IPS-18c (cell line): Measurements from ENCODE around the gene PPP4R1.

Experiments used
- H3K4me3 ChIP-seq: 2 replicates; pipeline ENCODE4 v1.7.0; 2013; ENCODE audit warnings: low read depth, mild to moderate bottlenecking, low read length, moderate library complexity; ENCODE audit not compliant: insufficient read depth
- H3K9me3 ChIP-seq: one replicate; pipeline ENCODE4 v1.6.1; 2013; ENCODE audit warnings: mild to moderate bottlenecking, low read length, moderate library complexity; ENCODE audit not compliant: control insufficient read depth, insufficient read depth

PPP4R1 gene

GRCh38 chr18:9539283-9539682 lies 75.1 kb downstream of the PPP4R1 start:
- no peaks in the 10 kb centered on the region for H3K9me3 ChIP-seq
- H3K4me3 ChIP-seq = no peak overlapping the region

GRCh38 chr18:9537677-9538076 lies 76.7 kb downstream of the PPP4R1 start:
- H3K9me3 ChIP-seq = no peaks in the 10 kb centered on the region
- H3K4me3 ChIP-seq = no peak overlapping the region

GRCh38 chr18:9536354-9537152 lies 77.8 kb downstream of the PPP4R1 start:
- Histone ChIP-seq H3K4me3 (no peak overlapping the region), H3K9me3 (no peaks in the 10 kb centered on the region)

- Histone ChIP-seq H3K4me3 (no peak overlapping the region), H3K9me3 (no peaks in the 10 kb centered on the region)
These were observed 78.8 kb downstream of the PPP4R1 start for GRCh38 chr18:9535430-9535991.

- no peak overlapping the region for H3K4me3 ChIP-seq
These were observed 79.5 kb downstream of the PPP4R1 start for GRCh38 chr18:9534844-9535243.

GRCh38 chr18:9531791-9532410 lies 82.5 kb downstream of the PPP4R1 start:
- H3K4me3 ChIP-seq = no peak overlapping the region
- no peaks in the 10 kb centered on the region for H3K9me3 ChIP-seq

More at GRCh38 chr18:9534844-9535243, 79.5 kb downstream of the PPP4R1 start:
- no peaks in the 10 kb centered on the region for H3K9me3 ChIP-seq

GRCh38 chr18:9530226-9531009 lies 83.9 kb downstream of the PPP4R1 start:
- Histone ChIP-seq H3K9me3 (peaks cover 3% of the 10 kb centered on the region), H3K4me3 (no peak overlapping the region)

GRCh38 chr18:9526458-9526857 lies 87.9 kb downstream of the PPP4R1 start:
- H3K9me3 ChIP-seq = peaks cover 3% of the 10 kb centered on the region
- no peak overlapping the region for H3K4me3 ChIP-seq

GRCh38 chr18:9522952-9523351 lies 91.4 kb downstream of the PPP4R1 start:
- H3K9me3 ChIP-seq = peaks cover 3% of the 10 kb centered on the region
- H3K4me3 ChIP-seq = no peak overlapping the region

- Histone ChIP-seq H3K4me3 (no peak overlapping the region), H3K9me3 (peaks cover 3% of the 10 kb centered on the region)
These were observed 92.6 kb downstream of the PPP4R1 start for GRCh38 chr18:9521770-9522169.

- no peak overlapping the region for H3K4me3 ChIP-seq
- H3K9me3 ChIP-seq = no peaks in the 10 kb centered on the region
These were observed 93.7 kb downstream of the PPP4R1 start for GRCh38 chr18:9520666-9521065.

- Histone ChIP-seq H3K4me3 (no peak overlapping the region), H3K9me3 (no peaks in the 10 kb centered on the region)
These were observed 95.0 kb downstream of the PPP4R1 start for GRCh38 chr18:9519399-9519798.

- Histone ChIP-seq H3K9me3 (no peaks in the 10 kb centered on the region), H3K4me3 (no peak overlapping the region)
These were observed 96.5 kb downstream of the PPP4R1 start for GRCh38 chr18:9517869-9518268.

- Histone ChIP-seq H3K9me3 (no peaks in the 10 kb centered on the region), H3K4me3 (no peak overlapping the region)
These were observed 97.8 kb downstream of the PPP4R1 start for GRCh38 chr18:9516437-9517064.

GRCh38 chr18:9513971-9514512 lies 100.3 kb downstream of the PPP4R1 start:
- H3K4me3 ChIP-seq = no peak overlapping the region
- H3K9me3 ChIP-seq = no peaks in the 10 kb centered on the region

- Histone ChIP-seq H3K4me3 (no peak overlapping the region), H3K9me3 (no peaks in the 10 kb centered on the region)
These were observed 105.8 kb downstream of the PPP4R1 start for GRCh38 chr18:9508446-9509025.
